ENCODE results near the gene SFRP4. TPM values are rescaled to one million over a fixed set of nuclear protein-coding genes. Genes with fewer than 3 reads are reported as not detected.

Gene SFRP4
- total and polyA plus RNA-seq, 10 of the 15 experiments (the other 5 are each of a cell fraction or from before 2014, with no cell fraction given), result 0.02 to 0.15 (median 0.14) TPM; not detected in 7

GRCh38 chr7:37921876-37922275 is 5.3 kb upstream of the SFRP4 start:
- POLR2A ChIA-PET, result interaction anchor here (0.7 to 1.8 kb wide), 3 partner anchors 7 to 21 kb away, joined by 4 to 11 read pairs (median 4); no protein-coding TSS in a partner anchor

More at GRCh38 chr7:37921876-37922275, 5.3 kb upstream of the SFRP4 start:
- peak overlapping the region; percentile 96 for H3K4me2 ChIP-seq (ENCODE audit: control insufficient read depth, insufficient read depth)
- H3K27ac ChIP-seq (ENCODE audit: control insufficient read depth, insufficient read depth), result no peak overlapping the region
- no peaks in the 10 kb centered on the region; a peak in 1 of 4 replicates for H3K27me3 ChIP-seq (replicated peaks in 1 of 2; ENCODE audit: control insufficient read depth in 2 of 2, insufficient read depth in 2 of 2, low read length in 1 of 2)
- peak overlapping the region; percentile 55; the same call in 1 of the 2 replicates for H3K9ac ChIP-seq (ENCODE audit: control insufficient read depth, insufficient read depth, low read length)
- TF ChIP-seq NR2C2 (IDR thresholded peaks at IDR 0.05; ENCODE audit: borderline replicate concordance, control insufficient read depth, insufficient read length, low read depth), result no peak
- no peak for TF ChIP-seq ZNF274 (IDR thresholded peaks at IDR 0.05; ENCODE audit: insufficient read depth, insufficient read length)
- no peak for TF ChIP-seq ZNF622 (IDR thresholded peaks at IDR 0.05)
- TF ChIP-seq ZBTB33 (IDR thresholded peaks at IDR 0.05), result no peak
- no peak for TF ChIP-seq CTCF (IDR thresholded peaks at IDR 0.05 in 2 of 3, conservative IDR thresholded peaks at IDR 0.05 in 1 of 3; ENCODE audit: control insufficient read depth in 2 of 3, extremely low read depth in 1 of 3, insufficient read depth in 1 of 3, low read depth in 3 of 3, low read length in 3 of 3)
- TF ChIP-seq BACH1 (IDR thresholded peaks at IDR 0.05; ENCODE audit: borderline replicate concordance), result no peak
- TF ChIP-seq CHD4 (IDR thresholded peaks at IDR 0.05), result no peak
- TF ChIP-seq YBX1 (IDR thresholded peaks at IDR 0.05), result no peak
- no peak for TF ChIP-seq ZNF217 (IDR thresholded peaks at IDR 0.05)
- no peak for TF ChIP-seq RELB (IDR thresholded peaks at IDR 0.05; ENCODE audit: low read depth)
- no peak for TF ChIP-seq NFIC (IDR thresholded peaks at IDR 0.05; ENCODE audit: low read depth, low read length)
- no peak for TF ChIP-seq NFYA (IDR thresholded peaks at IDR 0.05; ENCODE audit: borderline replicate concordance, low read depth, low read length)
- no peak for TF ChIP-seq NBN (IDR thresholded peaks at IDR 0.05)
- no peak for TF ChIP-seq CBX5 (IDR thresholded peaks at IDR 0.05; ENCODE audit: low read depth)
- no peak for TF ChIP-seq E2F4 (IDR thresholded peaks at IDR 0.05; ENCODE audit: low read depth, low read length)
- TF ChIP-seq MYB (IDR thresholded peaks at IDR 0.05; ENCODE audit: borderline replicate concordance, low read depth, low read length), result no peak
- no peak for TF ChIP-seq ATF7 (IDR thresholded peaks at IDR 0.05; ENCODE audit: low read depth)
- H3K4me3 ChIP-seq, result peak overlapping the region; percentile 3; the same call in 1 of the 2 replicates
- H3K79me2 ChIP-seq (ENCODE audit: control insufficient read depth, insufficient read depth, low read length), result peaks cover 3% of the 10 kb centered on the region; the same call in 1 of the 2 replicates
- H3K9me3 ChIP-seq (replicated peaks; ENCODE audit: control insufficient read depth, insufficient read depth, low read length), result peaks cover 8% of the 10 kb centered on the region; the same call in 2 of the 3 replicates
- H3K4me1 ChIP-seq (ENCODE audit: control insufficient read depth, insufficient read depth, low read length), result peaks cover 5% of the 10 kb centered on the region; the same call in 1 of the 2 replicates
- in situ Hi-C loops (cut with MboI) (no loop called here), intact Hi-C loops (cut with micrococcal nuclease; ENCODE audit: unreplicated experiment) (no loop called here)
- FAIRE-seq, result peak; percentile 31
- no peak for ATAC-seq
- no peak for DNase-seq (ENCODE audit: low read depth, low spot score)
- 16% methylated on average over 4 of the region's 4 CpGs for WGBS (ENCODE audit: insufficient coverage, insufficient replicate concordance, low lambda C conversion rate, missing lambda C conversion rate)
- SMC1A ChIA-PET (ENCODE audit: uncharacterized antibody, unreplicated experiment), result interaction anchor here (1.6 to 8.5 kb wide), 5 partner anchors 9 to 22 kb away, joined by 4 to 98 read pairs (median 9); no protein-coding TSS in a partner anchor
- H3K36me3 ChIP-seq (ENCODE audit: control insufficient read depth in 2 of 2, insufficient read depth in 2 of 2, low read length in 1 of 2), result no peaks in the 10 kb centered on the region
- TSS peak; percentile 65 for BruUV-seq (replicated peaks)
- RAD21 ChIA-PET (ENCODE audit: unreplicated experiment), result interaction anchor here (0.8 to 3.4 kb wide), 5 partner anchors 14 to 294 kb away, joined by 3 to 30 read pairs (median 4); no protein-coding TSS in a partner anchor
- no peaks in the 10 kb centered on the region for H4K20me1 ChIP-seq (ENCODE audit: control insufficient read depth, insufficient read depth)
- CTCF ChIA-PET, result interaction anchor here (1.0 to 7.5 kb wide), 13 partner anchors 9 to 447 kb away, joined by 3 to 108 read pairs (median 10); no protein-coding TSS in a partner anchor
- no peak overlapping the region for H2AFZ ChIP-seq (ENCODE audit: control insufficient read depth, low read depth, low read length)

Data from GM12878 (cell line).